ENCODE data around the gene GPR39.

Gene GPR39

GRCh38 chr2:132623096-132623839 is 206.7 kb downstream of the GPR39 start:
- no peak overlapping the region for H2AFZ ChIP-seq (ENCODE audit: low read length)
- no peaks in the 10 kb centered on the region for H3K9me2 ChIP-seq (replicated peaks; ENCODE audit: insufficient read depth, low read length)
- DNase-seq, result no peak
- H3K79me2 ChIP-seq (ENCODE audit: low read length), result no peaks in the 10 kb centered on the region
- TF ChIP-seq EZH2phosphoT487 (IDR thresholded peaks at IDR 0.05; ENCODE audit: low read length) (no peak), EZH2 (optimal IDR thresholded peaks at IDR 0.05; ENCODE audit: low read depth, low read length) (no peak), CTCF (IDR thresholded peaks at IDR 0.05; ENCODE audit: low read length) (no peak)
- no peaks in the 10 kb centered on the region for H4K20me1 ChIP-seq (ENCODE audit: insufficient read depth, low read length)
- no peaks in the 10 kb centered on the region for H3K36me3 ChIP-seq (replicated peaks; ENCODE audit: insufficient read depth, low read length)
- H3F3A ChIP-seq (ENCODE audit: insufficient read depth, low read length), result no peaks in the 10 kb centered on the region
- no peak overlapping the region for H3K4me2 ChIP-seq (ENCODE audit: low read depth, low read length)
- H3K27me3 ChIP-seq (replicated peaks; ENCODE audit: insufficient read depth, low read length), result no peaks in the 10 kb centered on the region
- no peaks in the 10 kb centered on the region for H3K9me3 ChIP-seq (replicated peaks; ENCODE audit: insufficient read depth, low read length)
- H3K4me1 ChIP-seq (ENCODE audit: low read length), result no peaks in the 10 kb centered on the region
- no peak overlapping the region for H3K27ac ChIP-seq (ENCODE audit: low read length)
- no peak overlapping the region for H3K4me3 ChIP-seq (ENCODE audit: low read length)
- H3K9ac ChIP-seq (ENCODE audit: low read length), result no peak overlapping the region

- TF ChIP-seq EZH2phosphoT487 (IDR thresholded peaks at IDR 0.05; ENCODE audit: low read length), result no peak
- no peak for TF ChIP-seq EZH2 (optimal IDR thresholded peaks at IDR 0.05; ENCODE audit: low read depth, low read length)
- no peak for TF ChIP-seq CTCF (IDR thresholded peaks at IDR 0.05; ENCODE audit: low read length)
These were observed 210.9 kb downstream of the GPR39 start for GRCh38 chr2:132627536-132627935.

GRCh38 chr2:132632000-132632649 is 215.5 kb downstream of the GPR39 start:
- TF ChIP-seq EZH2phosphoT487 (IDR thresholded peaks at IDR 0.05; ENCODE audit: low read length) (no peak), EZH2 (optimal IDR thresholded peaks at IDR 0.05; ENCODE audit: low read depth, low read length) (no peak), CTCF (IDR thresholded peaks at IDR 0.05; ENCODE audit: low read length) (no peak)
- Histone ChIP-seq H4K20me1 (ENCODE audit: insufficient read depth, low read length) (no peaks in the 10 kb centered on the region), H3K9me2 (replicated peaks; ENCODE audit: insufficient read depth, low read length) (no peaks in the 10 kb centered on the region), H3K9me3 (replicated peaks; ENCODE audit: insufficient read depth, low read length) (no peaks in the 10 kb centered on the region), H3K27me3 (replicated peaks; ENCODE audit: insufficient read depth, low read length) (no peaks in the 10 kb centered on the region), H3K79me2 (ENCODE audit: low read length) (no peaks in the 10 kb centered on the region), H3K36me3 (replicated peaks; ENCODE audit: insufficient read depth, low read length) (no peaks in the 10 kb centered on the region), H3K4me2 (ENCODE audit: low read depth, low read length) (no peak overlapping the region), H3F3A (ENCODE audit: insufficient read depth, low read length) (no peaks in the 10 kb centered on the region), H3K27ac (ENCODE audit: low read length) (no peak overlapping the region), H2AFZ (ENCODE audit: low read length) (no peak overlapping the region), H3K9ac (ENCODE audit: low read length) (no peak overlapping the region), H3K4me1 (ENCODE audit: low read length) (no peaks in the 10 kb centered on the region), H3K4me3 (ENCODE audit: low read length) (no peak overlapping the region)
- DNase-seq, result no peak

More at GRCh38 chr2:132627536-132627935, 210.9 kb downstream of the GPR39 start:
- Histone ChIP-seq H3K79me2 (ENCODE audit: low read length) (no peaks in the 10 kb centered on the region), H3K9ac (ENCODE audit: low read length) (no peak overlapping the region), H3K4me3 (ENCODE audit: low read length) (no peak overlapping the region), H3K9me2 (replicated peaks; ENCODE audit: insufficient read depth, low read length) (no peaks in the 10 kb centered on the region), H3F3A (ENCODE audit: insufficient read depth, low read length) (no peaks in the 10 kb centered on the region), H2AFZ (ENCODE audit: low read length) (no peak overlapping the region), H3K4me2 (ENCODE audit: low read depth, low read length) (no peak overlapping the region), H3K27ac (ENCODE audit: low read length) (no peak overlapping the region), H3K36me3 (replicated peaks; ENCODE audit: insufficient read depth, low read length) (no peaks in the 10 kb centered on the region), H3K27me3 (replicated peaks; ENCODE audit: insufficient read depth, low read length) (no peaks in the 10 kb centered on the region), H4K20me1 (ENCODE audit: insufficient read depth, low read length) (no peaks in the 10 kb centered on the region), H3K9me3 (replicated peaks; ENCODE audit: insufficient read depth, low read length) (no peaks in the 10 kb centered on the region), H3K4me1 (ENCODE audit: low read length) (no peaks in the 10 kb centered on the region)
- DNase-seq, result no peak
